MM.1S (cell line): ENCODE results near the gene HELZ.
"Not testable (repeated sequence)": the region's sequence is repeated elsewhere in the genome, so short reads cannot be mapped to it uniquely, and the experiment has no call there.

Experiments used
- EZH2 ChIP-seq: fragments of 300-600 bp; sonication (generic); optimal IDR thresholded peaks from 2 replicates; pipeline ENCODE3; 2017; ENCODE audit warnings: low read depth, mild to moderate bottlenecking, antibody characterized with exemption, low read length, mixed read lengths
- EZH2phosphoT487 ChIP-seq: fragments of 300-600 bp; sonication (generic); IDR thresholded peaks from 2 replicates; pipeline ENCODE4 v1.6.1; 2018; ENCODE audit warnings: antibody characterized with exemption, low read length
- TF ChIP-seq, protein P1 (sequence below): fragments of 300-600 bp; sonication (generic); IDR thresholded peaks from 2 replicates; pipeline ENCODE4 v1.5.1; 2016; ENCODE audit warnings: antibody characterized with exemption, low read length, mixed read lengths

- TF ChIP-seq, protein P1, sequence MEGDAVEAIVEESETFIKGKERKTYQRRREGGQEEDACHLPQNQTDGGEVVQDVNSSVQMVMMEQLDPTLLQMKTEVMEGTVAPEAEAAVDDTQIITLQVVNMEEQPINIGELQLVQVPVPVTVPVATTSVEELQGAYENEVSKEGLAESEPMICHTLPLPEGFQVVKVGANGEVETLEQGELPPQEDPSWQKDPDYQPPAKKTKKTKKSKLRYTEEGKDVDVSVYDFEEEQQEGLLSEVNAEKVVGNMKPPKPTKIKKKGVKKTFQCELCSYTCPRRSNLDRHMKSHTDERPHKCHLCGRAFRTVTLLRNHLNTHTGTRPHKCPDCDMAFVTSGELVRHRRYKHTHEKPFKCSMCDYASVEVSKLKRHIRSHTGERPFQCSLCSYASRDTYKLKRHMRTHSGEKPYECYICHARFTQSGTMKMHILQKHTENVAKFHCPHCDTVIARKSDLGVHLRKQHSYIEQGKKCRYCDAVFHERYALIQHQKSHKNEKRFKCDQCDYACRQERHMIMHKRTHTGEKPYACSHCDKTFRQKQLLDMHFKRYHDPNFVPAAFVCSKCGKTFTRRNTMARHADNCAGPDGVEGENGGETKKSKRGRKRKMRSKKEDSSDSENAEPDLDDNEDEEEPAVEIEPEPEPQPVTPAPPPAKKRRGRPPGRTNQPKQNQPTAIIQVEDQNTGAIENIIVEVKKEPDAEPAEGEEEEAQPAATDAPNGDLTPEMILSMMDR = not testable (repeated sequence)
- TF ChIP-seq EZH2, EZH2phosphoT487: not testable (repeated sequence)
These were observed 152.3 kb downstream of the HELZ start for GRCh38 chr17:67092710-67093109.
